VCaP (cell line): ENCODE results near the gene TMEFF2.

Source experiments
- H3K27ac ChIP-seq: fragments of 450-650 bp; 2 replicates; pipeline ENCODE4 v1.5.1; 2017
- TF ChIP-seq, protein P1 (sequence below): fragments of 450-650 bp; conservative IDR thresholded peaks from 2 replicates; pipeline ENCODE4 v1.5.1; 2017; ENCODE audit warnings: mild to moderate bottlenecking, moderate library complexity

The TMEFF2 gene

DNA sequence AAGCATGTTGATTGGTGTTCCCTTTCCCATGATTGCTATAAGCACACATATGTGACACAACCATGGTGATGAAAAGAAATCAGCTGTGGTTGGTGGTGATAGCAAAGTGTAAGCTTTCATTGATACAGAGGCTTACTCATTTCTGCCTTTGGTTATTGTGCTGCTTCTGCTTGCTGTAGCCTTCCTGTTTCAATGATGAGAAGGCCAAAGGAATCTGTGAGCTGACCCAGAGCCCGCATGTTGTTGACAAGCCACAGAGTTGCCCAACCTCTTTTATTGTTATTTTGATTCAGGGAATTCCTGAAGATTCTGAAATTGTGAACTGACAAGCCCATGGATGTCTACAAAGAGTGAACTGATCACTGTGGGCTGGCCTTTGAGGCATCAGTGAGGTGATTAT, 164.4 kb downstream of the TMEFF2 start:
- no peak overlapping the region for H3K27ac ChIP-seq
- TF ChIP-seq, protein P1, sequence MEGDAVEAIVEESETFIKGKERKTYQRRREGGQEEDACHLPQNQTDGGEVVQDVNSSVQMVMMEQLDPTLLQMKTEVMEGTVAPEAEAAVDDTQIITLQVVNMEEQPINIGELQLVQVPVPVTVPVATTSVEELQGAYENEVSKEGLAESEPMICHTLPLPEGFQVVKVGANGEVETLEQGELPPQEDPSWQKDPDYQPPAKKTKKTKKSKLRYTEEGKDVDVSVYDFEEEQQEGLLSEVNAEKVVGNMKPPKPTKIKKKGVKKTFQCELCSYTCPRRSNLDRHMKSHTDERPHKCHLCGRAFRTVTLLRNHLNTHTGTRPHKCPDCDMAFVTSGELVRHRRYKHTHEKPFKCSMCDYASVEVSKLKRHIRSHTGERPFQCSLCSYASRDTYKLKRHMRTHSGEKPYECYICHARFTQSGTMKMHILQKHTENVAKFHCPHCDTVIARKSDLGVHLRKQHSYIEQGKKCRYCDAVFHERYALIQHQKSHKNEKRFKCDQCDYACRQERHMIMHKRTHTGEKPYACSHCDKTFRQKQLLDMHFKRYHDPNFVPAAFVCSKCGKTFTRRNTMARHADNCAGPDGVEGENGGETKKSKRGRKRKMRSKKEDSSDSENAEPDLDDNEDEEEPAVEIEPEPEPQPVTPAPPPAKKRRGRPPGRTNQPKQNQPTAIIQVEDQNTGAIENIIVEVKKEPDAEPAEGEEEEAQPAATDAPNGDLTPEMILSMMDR: no peak

DNA sequence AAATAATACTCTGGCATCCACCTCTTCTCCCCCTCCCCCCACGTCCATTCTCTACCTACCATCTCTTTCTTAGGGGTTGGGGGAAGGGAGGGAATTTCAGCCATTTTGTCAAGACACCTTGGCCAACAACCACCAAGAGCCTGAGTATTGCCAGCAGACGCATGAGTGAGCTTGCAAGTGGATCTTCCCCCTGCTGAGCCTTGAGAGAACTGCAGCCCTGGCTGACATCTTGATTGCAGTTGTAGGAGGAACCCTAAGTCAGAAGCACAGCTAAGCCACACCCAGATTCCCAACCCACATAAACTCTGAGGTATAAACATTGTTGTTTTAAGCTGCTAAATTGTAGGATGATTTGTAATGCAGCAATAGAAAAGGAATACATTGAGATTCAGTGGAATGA, 165.6 kb downstream of the TMEFF2 start:
- TF ChIP-seq, protein P1: no peak
- no peak overlapping the region for H3K27ac ChIP-seq

DNA sequence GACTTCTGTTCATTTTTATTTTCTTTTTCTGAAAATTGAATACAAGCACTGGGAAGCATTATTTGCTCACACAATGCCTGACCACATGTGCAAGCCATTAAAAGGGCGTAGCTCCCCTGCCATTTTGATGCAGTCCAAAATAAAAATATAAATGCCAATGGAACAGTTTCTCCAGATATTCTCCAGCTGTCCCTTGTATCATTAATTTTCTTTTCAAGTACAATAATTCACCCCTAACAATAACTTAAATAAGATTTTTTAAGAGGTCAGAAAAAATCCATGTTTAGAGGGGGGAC, 168.0 kb downstream of the TMEFF2 start:
- TF ChIP-seq, protein P1: no peak

DNA sequence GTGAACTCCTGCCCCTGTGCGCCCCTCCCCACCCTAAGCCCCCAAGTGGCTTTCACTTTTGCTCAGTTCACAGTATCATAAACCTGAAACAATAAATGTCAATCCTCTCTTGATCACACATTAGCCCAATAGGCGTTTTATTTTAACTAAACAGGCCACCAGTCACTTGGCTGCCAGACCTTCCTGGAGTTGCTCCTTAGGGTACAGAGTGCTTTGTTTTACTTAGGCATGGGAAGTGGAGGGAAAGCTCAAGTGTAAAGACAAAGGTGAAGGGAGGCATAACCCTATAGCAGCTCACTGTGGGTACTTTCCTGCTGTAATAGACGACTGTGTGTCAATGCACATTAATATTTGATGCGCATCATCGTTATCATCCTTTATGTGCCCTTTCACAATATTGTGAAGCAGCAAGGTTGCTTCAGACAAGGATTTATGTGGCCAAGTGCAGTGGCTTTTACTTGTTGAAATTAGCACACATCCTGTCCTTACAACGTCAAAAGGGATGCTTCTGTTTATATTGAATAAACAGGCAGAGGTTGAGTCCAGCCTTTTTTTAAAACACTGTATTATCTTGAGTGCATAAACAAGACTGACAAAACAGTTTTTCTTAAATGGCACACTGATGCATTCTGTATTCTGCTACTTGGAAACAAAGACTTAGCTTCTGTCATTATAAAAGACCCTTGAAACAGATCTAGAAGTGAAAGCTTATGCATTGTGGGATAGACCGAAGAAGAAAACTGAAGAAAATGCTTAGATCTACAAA, 168.5 kb downstream of the TMEFF2 start:
- no peak overlapping the region for H3K27ac ChIP-seq

More for the DNA sequence above, 168.0 kb downstream of the TMEFF2 start:
- H3K27ac ChIP-seq: no peak overlapping the region

DNA sequence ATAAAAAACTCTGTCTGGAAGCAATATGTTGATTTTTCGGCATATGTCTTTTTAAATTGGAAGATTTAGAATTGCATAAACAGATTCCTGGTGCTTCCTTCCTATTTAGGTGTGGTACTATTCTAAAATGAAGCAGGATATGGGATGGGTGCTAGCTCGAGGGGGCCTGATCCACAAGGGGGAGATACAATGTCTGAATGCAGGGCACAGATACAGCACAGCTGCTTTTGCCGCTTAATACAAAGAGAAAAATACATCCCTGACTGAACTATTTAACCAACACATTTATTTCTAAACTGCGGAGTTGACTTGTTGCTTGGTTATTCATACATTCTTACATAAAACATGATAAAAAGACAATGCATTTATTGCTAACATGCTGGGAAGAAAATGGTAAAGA, 169.1 kb downstream of the TMEFF2 start:
- TF ChIP-seq, protein P1: no peak
- H3K27ac ChIP-seq: no peak overlapping the region

More for the DNA sequence above, 168.5 kb downstream of the TMEFF2 start:
- TF ChIP-seq, protein P1: no peak

DNA sequence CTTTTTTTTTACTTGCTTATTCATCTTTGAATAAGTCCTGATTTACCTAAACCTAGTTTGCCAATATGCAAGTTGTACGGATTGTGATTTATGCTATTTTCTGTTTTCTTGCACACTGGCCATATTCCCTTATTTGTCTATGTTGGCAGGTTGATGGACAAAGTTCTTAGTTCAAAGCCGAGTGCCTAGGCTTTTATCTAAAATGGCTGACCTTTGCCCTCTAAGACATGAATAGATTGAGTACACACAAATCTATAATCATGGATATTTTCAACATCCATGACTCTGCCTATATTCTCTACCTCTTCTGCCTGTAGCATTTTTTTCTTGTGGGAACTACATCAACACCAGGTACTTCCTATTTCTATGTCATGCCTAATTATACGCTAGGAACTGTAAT, 171.7 kb downstream of the TMEFF2 start:
- TF ChIP-seq, protein P1: no peak
- no peak overlapping the region for H3K27ac ChIP-seq

DNA sequence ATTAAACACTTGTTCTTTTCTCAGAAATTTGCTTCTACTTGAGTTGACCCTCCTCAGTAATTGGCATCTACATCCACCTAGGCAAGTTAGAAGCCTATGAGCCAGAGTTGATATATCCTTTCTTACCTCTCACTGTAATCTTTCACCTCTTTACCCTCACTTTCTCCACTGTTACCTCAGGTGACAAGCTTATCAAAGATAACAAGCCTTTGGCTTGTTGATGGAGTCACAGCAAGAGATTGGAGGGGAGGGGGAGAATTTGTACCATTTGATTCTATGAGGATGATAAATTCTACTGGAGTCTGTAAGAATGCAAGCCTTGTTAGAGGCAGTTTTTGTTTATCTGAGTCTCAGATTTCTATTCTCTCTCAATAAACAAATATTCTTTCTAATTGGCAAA, 176.9 kb downstream of the TMEFF2 start:
- H3K27ac ChIP-seq: no peak overlapping the region
- TF ChIP-seq, protein P1: no peak
